Activated CD4-positive, alpha-beta T cell treated with anti-CD3 and anti-CD28 coated beads, Interleukin-2, Interleukin-6, amounts not matched to agents 100 ng/mL and 50 ng/mL, durations not matched to agents 16 hours and 8 hours (primary cell): Measurements from ENCODE around the gene TRIM38.
"Not testable (repeated sequence)": the region's sequence is repeated elsewhere in the genome, so short reads cannot be mapped to it uniquely, and the experiment has no call there.

Source experiments
- DNase-seq: peaks from one replicate; pipeline ENCODE4 v3.0.0-alpha.2; 2020

Gene TRIM38

GRCh38 chr6:25962149-25963127 lies at the start of gene TRIM38:
TSS of gene TRIM38 (plus strand) at chr6:25962802. CDS start at chr6:25966523, 3,721 bp downstream.
- peak; percentile 90 for DNase-seq

GRCh38 chr6:25913741-25914140 lies 48.9 kb upstream of the TRIM38 start:
- DNase-seq: peak; percentile 25

- no peak for DNase-seq
Observed at GRCh38 chr6:25916330-25916729, 46.3 kb upstream of the TRIM38 start.

DNA sequence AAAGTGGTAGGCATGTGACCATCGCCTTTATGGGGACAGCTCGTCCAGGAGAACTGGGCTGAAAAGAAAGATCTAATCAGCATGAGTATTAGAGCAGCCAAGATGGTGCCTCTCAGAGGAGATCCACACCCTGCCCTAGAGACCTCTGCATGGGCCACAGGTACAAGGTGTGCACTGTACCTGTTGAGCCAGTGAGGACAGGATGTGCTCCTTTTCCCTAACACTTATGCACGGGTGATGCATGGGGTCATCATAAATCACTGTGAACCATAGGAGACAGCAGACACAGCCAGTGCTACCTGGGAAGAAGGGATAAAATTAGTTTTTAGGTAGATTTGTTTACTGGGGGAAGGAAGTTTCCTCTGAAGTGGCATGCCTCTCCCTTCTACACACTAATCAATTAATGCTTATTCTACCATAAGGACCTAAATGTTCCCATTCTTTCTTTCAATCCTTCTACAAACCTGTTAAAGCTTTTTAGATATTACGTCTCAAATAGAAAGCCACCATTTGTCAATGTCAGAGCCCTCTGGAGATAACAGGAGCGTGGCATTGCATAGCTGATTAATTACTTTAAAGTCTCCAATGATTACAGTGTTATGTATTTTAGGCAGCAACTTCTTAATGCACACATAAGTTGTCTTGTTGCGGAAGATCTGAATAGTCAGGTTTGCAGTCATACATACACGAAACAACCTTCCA lies 45.7 kb upstream of the TRIM38 start:
- DNase-seq: no peak

GRCh38 chr6:25918083-25918683 lies 44.4 kb upstream of the TRIM38 start:
- peak; percentile 7 for DNase-seq

- no peak for DNase-seq
Observed at GRCh38 chr6:25919657-25920056, 42.9 kb upstream of the TRIM38 start.

GRCh38 chr6:25921525-25922203 lies 40.9 kb upstream of the TRIM38 start:
- no peak for DNase-seq

DNA sequence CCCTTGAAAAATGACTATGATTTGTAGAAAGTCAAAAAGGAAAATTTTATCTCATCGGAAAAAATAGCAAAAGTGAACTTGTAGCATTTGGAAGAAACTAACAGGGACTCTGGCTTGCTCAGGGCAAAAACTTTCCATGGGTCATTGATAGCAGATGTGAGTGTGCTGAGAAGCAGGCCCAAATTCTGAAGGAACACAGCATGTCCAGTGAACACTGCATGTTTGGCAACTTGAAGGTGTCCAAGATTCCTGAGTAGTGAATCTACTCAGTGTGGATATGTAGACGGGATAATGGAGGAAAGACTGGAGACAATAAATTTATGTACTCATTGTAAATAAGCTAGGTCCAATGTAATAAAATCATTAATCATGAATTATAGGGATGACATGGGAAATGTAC lies 40.3 kb upstream of the TRIM38 start:
- no peak for DNase-seq

- DNase-seq: no peak
Observed at GRCh38 chr6:25925876-25926275, 36.7 kb upstream of the TRIM38 start.

DNA sequence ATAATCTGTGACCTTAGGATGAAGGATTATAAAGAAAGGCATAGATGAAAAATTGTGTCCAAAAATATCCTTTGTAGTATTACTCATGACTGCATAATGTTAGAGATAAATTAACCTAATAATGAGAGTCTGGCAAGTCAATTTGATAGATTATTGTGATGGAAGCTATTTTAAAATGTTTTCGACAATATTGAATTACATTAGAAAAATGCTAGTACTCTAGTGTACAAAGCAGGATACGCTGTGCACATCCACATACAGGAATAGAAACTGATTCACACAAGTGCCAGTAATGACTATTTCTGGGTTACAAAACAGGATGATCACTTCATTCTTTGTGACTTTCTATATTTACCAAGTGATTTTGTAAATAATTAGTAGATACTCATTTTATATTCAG lies 35.4 kb upstream of the TRIM38 start:
- no peak for DNase-seq

DNA sequence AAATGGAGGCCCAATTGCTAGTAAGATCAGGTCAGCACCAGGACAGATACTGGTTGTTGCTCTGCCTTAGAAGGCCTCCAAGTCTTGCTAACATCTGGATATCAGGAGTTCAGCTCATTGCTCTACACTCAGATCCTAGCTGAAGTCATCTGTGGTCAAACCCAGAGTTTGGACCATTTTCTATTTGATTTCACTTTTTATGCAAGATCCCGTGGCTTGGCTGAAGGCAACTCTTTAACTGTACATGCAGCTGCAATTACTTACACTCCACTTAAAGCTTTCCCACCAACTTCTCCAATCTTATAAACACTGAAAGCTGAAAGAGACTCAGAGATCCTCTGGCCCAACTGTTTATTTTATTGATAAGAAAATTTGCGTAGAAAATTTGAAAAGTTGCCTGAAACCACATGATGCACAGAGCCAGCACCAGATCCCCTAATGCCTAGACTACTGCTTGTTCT lies 34.8 kb upstream of the TRIM38 start:
- DNase-seq: no peak

- no peak for DNase-seq
Observed at GRCh38 chr6:25928562-25929324, 33.9 kb upstream of the TRIM38 start.

DNA sequence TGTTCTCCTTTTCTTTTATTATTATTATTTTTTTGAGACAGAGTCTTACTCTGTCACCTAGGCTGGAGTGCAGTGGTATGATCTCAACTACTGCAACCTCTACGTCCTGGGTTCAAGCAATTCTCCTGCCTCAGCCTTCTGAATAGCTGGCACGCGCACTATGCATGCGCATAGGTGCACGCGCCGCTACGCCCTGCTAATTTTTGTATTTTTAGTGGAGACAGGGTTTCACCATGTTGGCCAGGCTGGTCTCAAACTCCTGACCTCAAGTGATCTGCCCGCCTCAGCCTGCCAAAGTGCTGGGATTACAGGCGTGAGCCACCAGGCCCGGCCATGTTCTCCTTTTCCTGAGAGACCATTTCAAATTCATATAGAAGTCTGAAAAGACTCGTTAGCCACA lies 32.8 kb upstream of the TRIM38 start:
- DNase-seq: not testable (repeated sequence)

GRCh38 chr6:25930532-25931410 lies 31.8 kb upstream of the TRIM38 start, which contains the start of gene SLC17A2:
TSS of gene SLC17A2 (minus strand) at chr6:25930691. CDS start at chr6:25925796, 4,895 bp downstream.
- DNase-seq: no peak

DNA sequence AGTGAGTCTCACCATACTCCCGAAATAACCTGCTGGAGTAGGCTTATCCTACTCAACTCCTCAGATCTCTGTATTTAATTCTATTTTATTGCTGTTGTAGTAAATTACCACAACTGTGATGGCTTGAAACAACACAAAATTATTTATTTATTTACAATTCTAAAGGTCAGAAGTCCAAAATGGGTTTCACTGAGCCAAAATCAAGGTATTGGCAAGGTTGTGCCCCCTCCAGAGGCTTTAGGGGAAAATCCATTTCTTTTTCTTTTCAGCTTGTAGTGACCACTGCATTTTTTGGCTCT lies 31.2 kb upstream of the TRIM38 start:
- no peak for DNase-seq

DNA sequence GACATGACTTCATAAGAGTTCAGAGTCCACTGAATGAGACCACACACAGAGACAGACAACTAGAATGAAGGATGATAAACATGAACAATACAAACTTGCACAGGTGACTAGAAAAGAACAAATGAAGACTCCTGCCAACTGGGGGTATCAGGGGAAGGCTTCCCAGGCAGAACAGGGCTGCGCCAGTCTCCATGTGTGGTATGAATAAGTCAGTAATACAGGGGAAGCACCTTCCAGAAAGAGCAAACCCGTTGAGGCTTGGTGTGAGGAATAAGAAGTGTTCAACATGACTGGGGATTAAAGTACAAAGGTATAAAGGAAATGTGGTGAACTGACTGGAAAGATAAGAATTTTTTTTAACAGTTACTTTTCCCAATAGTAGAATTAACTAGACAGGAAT lies 28.4 kb upstream of the TRIM38 start:
- no peak for DNase-seq

DNA sequence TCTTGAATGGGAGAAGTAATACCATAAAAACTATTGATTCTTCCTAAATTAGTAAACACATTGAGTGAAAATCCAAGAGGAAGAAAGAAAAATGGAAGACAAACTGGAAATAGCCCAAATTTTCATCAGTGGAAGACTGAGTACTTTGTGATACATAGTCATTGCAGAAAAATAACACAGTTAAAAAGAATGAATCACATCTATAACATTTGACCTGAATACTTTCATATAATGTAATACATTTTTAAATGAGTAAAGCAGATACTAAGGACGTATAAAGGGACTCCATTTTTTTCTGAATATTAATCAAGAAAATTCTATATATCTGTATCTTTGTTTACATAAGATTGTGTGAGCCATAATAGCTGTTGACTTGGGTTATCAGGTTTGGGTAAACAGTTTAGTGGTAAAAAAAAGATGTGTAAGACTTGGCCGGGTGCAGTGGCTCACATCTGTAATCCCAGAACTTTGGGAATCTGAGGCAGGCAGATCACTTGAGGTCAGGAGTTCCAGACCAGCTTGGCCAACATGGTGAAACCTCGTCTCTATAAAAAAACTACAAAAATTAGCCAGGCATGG lies 27.8 kb upstream of the TRIM38 start:
- no peak for DNase-seq

DNA sequence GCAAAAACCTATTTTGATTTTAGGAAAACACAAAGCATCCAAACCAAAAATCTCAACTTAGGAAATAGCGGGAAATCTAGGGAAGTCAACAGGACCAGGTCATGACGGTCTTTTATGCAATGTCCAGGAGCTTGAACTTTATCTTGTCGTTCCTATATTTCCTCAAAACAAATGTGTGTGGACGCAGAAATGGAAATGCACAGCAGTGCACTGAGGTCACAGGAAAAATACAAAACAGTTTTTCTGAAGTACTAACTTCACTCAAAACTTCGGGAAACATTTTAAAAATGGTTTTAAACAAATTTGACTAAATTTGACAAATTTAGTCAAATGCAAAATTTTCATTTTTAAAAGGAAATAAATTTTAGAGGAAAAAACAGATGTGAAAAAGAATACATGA lies 26.6 kb upstream of the TRIM38 start:
- DNase-seq: no peak

DNA sequence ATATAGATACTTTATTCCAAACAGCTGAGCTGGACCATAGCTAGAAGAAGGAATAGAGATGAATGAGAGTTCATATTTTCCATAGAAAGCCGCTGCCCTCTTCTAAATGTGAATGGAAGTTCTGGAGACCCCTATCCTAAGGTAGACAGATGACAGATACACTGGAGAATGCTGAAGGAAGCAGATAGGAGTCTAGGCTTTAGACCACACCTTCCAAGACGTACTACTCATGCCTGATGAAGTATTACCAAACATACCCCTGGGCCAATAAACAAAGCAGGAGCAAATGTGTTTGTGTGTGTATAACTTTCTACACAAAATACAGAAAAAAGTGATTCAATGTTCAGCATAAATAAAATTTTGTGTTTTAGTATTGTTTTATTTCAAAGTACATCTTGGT lies 23.0 kb upstream of the TRIM38 start:
- no peak for DNase-seq

DNA sequence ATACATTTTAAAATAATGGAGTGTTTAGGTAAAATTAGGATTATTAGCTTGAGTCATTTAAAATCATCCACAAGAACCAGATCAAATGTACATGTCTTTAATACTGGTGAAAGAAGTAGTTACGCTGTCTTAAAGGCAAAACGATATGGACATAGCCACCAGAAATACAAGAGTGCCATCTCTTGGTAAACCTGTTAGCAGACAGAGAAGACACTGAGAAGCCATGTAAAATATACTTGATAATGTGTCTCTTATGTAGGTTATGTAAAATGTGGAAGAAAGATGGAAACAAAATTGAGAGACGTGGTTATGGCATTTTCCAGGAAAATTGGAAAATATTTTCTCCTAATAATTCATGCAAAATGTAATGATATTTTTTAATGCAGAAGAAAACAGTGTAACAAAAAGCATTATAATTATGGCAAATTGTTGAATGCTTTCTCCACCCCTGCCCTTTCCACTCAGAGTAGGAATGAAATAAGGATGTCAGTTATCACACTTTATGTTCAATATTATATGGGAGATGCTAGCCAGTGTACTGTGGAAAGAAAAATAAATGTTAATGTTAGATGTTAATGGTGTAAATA lies 19.9 kb upstream of the TRIM38 start:
- DNase-seq: peak; percentile 47
